Epithelial cell of proximal tubule (primary cell): ENCODE results near the gene ZNF722. TPM values are rescaled to one million over a fixed set of nuclear protein-coding genes. Genes with fewer than 3 reads are reported as not detected.
"Not testable (repeated sequence)": the region's sequence is repeated elsewhere in the genome, so short reads cannot be mapped to it uniquely, and the experiment has no call there.

ENCODE experiments used
- DNase-seq: peaks from one replicate; pipeline ENCODE4 v3.0.0-alpha.2; 2011; ENCODE audit warnings: low read depth
- H3K4me3 ChIP-seq: 2 replicates; pipeline ENCODE4 v1.5.1; 2011; ENCODE audit warnings: low read depth, mild to moderate bottlenecking, low read length
- total RNA-seq: library from RNA; depleted of rRNA; stranded (reverse); fragments of >200 nt; gene quantifications from 2 replicates; pipeline ENCODE4 v1.2.3, GENCODE V29; 2015
- TF ChIP-seq, protein P1 (sequence below): conservative IDR thresholded peaks from 2 replicates; pipeline ENCODE4 v1.5.1; 2012; ENCODE audit warnings: low read depth, mild to moderate bottlenecking, low read length

The ZNF722 gene
- total RNA-seq, result not detected in 2 replicates

DNA sequence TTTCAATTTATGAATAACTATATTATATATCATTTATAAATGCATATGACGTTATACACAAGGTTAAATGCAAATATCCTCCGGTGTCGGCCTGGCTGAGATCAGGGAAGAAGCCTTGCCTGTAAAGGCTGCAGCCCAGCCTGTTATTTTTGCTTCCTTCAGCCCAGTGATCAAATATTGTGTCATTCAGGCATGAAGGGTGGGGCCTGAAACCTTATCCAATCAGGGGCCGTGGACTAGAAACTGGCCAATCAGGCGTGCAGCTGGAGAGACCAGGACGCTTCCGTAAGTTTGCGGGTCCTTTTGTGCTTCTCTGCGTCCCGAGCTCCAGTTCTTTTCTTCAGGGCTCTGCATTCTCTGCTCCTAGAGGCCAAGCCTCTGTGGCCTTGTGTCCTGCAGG, at the start of gene ZNF722:
TSS of gene ZNF722 (plus strand) at position 301 of the 400 bp plus-strand sequence. CDS start 113 bp downstream, outside the sequence.
- H3K4me3 ChIP-seq, result no peak within 1 kb of the TSS
- DNase-seq, result no peak
- TF ChIP-seq, protein P1, sequence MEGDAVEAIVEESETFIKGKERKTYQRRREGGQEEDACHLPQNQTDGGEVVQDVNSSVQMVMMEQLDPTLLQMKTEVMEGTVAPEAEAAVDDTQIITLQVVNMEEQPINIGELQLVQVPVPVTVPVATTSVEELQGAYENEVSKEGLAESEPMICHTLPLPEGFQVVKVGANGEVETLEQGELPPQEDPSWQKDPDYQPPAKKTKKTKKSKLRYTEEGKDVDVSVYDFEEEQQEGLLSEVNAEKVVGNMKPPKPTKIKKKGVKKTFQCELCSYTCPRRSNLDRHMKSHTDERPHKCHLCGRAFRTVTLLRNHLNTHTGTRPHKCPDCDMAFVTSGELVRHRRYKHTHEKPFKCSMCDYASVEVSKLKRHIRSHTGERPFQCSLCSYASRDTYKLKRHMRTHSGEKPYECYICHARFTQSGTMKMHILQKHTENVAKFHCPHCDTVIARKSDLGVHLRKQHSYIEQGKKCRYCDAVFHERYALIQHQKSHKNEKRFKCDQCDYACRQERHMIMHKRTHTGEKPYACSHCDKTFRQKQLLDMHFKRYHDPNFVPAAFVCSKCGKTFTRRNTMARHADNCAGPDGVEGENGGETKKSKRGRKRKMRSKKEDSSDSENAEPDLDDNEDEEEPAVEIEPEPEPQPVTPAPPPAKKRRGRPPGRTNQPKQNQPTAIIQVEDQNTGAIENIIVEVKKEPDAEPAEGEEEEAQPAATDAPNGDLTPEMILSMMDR, result no peak

DNA sequence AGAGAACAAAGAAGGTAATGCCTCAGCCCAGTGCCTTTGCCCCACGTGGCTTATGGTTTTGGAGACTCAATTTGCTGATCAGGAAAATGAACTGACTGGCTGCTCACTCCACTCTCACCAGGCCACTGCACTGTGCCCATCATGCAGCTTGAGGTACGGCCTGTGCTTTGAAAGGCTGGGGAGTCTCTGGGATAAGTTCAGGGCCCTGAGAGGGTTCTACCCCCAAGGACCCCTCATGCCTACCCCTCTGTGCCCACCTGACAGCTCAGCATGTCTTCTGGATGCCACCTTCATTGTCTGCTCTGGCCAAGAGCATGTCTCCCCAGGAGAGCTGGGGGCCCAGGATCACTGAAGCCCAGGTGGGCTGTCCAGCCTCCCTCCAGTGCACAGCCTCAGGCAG, 45.5 kb upstream of the ZNF722 start:
- no peak overlapping the region for H3K4me3 ChIP-seq
- no peak for DNase-seq
- TF ChIP-seq, protein P1, result no peak

GRCh38 chr7:63968629-63969028, 30.0 kb upstream of the ZNF722 start:
- no peak overlapping the region for H3K4me3 ChIP-seq
- TF ChIP-seq, protein P1, result no peak
- no peak for DNase-seq

GRCh38 chr7:64015496-64015895, 16.8 kb downstream of the ZNF722 start:
- not testable (repeated sequence) for DNase-seq

DNA sequence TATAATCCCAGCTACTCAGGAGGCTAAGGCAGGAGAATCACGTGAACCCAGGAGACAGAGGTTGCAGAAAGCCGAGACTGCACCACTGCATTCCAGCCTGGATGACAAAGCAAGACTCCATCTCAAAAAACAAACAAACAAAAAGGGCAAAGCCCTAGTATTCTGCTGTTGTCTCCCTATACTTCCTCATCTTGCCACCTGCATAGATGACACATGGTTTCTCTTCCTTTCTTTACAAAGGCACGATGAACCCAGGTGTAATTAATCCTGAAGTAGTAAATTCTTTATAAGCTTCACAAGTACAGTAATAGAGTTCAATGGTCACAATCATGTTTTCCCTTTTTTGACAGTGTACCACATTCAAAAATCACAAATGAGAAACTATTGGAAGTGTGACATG, 36.7 kb downstream of the ZNF722 start:
- H3K4me3 ChIP-seq, result no peak overlapping the region
- no peak for DNase-seq
- TF ChIP-seq, protein P1, result no peak

More at GRCh38 chr7:64015496-64015895, 16.8 kb downstream of the ZNF722 start:
- H3K4me3 ChIP-seq, result not testable (repeated sequence)

GRCh38 chr7:64037095-64037494, 38.4 kb downstream of the ZNF722 start:
- no peak for DNase-seq
- no peak overlapping the region for H3K4me3 ChIP-seq
- TF ChIP-seq, protein P1, result no peak

GRCh38 chr7:64045301-64046040, 46.8 kb downstream of the ZNF722 start, which contains the start of gene ZNF727:
Gene ZNF727 (plus strand): TSS chr7:64045434. CDS start chr7:64045622, 188 bp downstream.
- peak within 1 kb of the TSS; percentile 15 for H3K4me3 ChIP-seq
- TF ChIP-seq, protein P1, result no peak

More at GRCh38 chr7:64045301-64046040, 46.8 kb downstream of the ZNF722 start, which contains the start of gene ZNF727:
- no peak for DNase-seq
